OCI-LY3 (cell line): ENCODE results near the gene SLC17A9.
"Not testable (repeated sequence)": the region's sequence is repeated elsewhere in the genome, so short reads cannot be mapped to it uniquely, and the experiment has no call there.

Experiments
- H2AFZ ChIP-seq: fragments of 200-600, 300-600 bp; shearing (Covaris generic); 2 replicates; pipeline ENCODE4 v1.6.0; 2014; ENCODE audit warnings: antibody characterized with exemption, low read depth, low read length
- H3K27ac ChIP-seq: fragments of 200-600, 300-600 bp; sonication (generic); 2 replicates; pipeline ENCODE4 v1.5.1; 2014; ENCODE audit warnings: mild to moderate bottlenecking, low read length, moderate library complexity, mixed read lengths
- H3K27me3 ChIP-seq: fragments of 200-600, 300-600 bp; sonication (generic); 2 replicates; pipeline ENCODE4 v1.6.1; 2014; ENCODE audit warnings: low read depth, low read length, mixed read lengths
- H3K36me3 ChIP-seq: fragments of 200-600, 300-600 bp; sonication (generic); replicated peaks from 2 replicates; pipeline ENCODE3; 2014; ENCODE audit warnings: low read depth, low read length, mixed read lengths
- H3K4me1 ChIP-seq: fragments of 300-600, 200-600 bp; sonication (generic); 2 replicates; pipeline ENCODE4 v1.6.1; 2014; ENCODE audit warnings: low read length, mixed read lengths
- H3K4me2 ChIP-seq: fragments of 200-600, 300-600 bp; sonication (generic); 2 replicates; pipeline ENCODE4 v1.6.1; 2014; ENCODE audit warnings: low read length, mixed read lengths
- H3K4me3 ChIP-seq: fragments of 300-600, 200-600 bp; sonication (generic); 2 replicates; pipeline ENCODE4 v1.5.1; 2014; ENCODE audit warnings: antibody characterized with exemption, mild to moderate bottlenecking, low read length, moderate library complexity
- H3K79me2 ChIP-seq: fragments of 300-600, 200-600 bp; shearing (Covaris generic); 2 replicates; pipeline ENCODE4 v1.6.1; 2014; ENCODE audit warnings: mild to moderate bottlenecking, low read length, mixed read lengths
- H3K9ac ChIP-seq: fragments of 300-600, 200-600 bp; shearing (Covaris generic); 2 replicates; pipeline ENCODE4 v1.6.0; 2014; ENCODE audit warnings: mild to moderate bottlenecking, low read length, moderate library complexity
- H3K9me3 ChIP-seq: fragments of 200-600, 300-600 bp; shearing (Covaris generic); 2 replicates; pipeline ENCODE4 v1.6.1; 2014; ENCODE audit warnings: low read length, mixed read lengths; ENCODE audit not compliant: insufficient read depth
- H4K20me1 ChIP-seq: fragments of 200-600, 300-600 bp; sonication (generic); 2 replicates; pipeline ENCODE4 v1.6.1; 2016; ENCODE audit warnings: low read length, mixed read lengths; ENCODE audit not compliant: insufficient read depth
- CTCF ChIP-seq: fragments of 200-600, 300-600 bp; sonication (generic); IDR thresholded peaks from 2 replicates; pipeline ENCODE4 v1.5.1; 2014; ENCODE audit warnings: antibody characterized with exemption, low read length, low read depth
- EZH2phosphoT487 ChIP-seq: fragments of 200-600 bp; shearing (Covaris generic); IDR thresholded peaks from 2 replicates; pipeline ENCODE4 v1.6.1; 2018; ENCODE audit warnings: antibody characterized with exemption, mixed run types, low read depth

The SLC17A9 gene

GRCh38 chr20:62959101-62959971, 6.8 kb downstream of the SLC17A9 start:
- peaks cover 30% of the 10 kb centered on the region for H3K79me2 ChIP-seq
- peaks cover 8% of the 10 kb centered on the region for H3K4me1 ChIP-seq
- no peaks in the 10 kb centered on the region for H3K9me3 ChIP-seq
- no peak overlapping the region for H2AFZ ChIP-seq
- H3K27me3 ChIP-seq: no peaks in the 10 kb centered on the region
- TF ChIP-seq EZH2phosphoT487 (no peak), CTCF (no peak)
- peaks cover 53% of the 10 kb centered on the region for H3K36me3 ChIP-seq
- no peak overlapping the region for H3K27ac ChIP-seq
- H3K4me3 ChIP-seq: no peak overlapping the region
- H3K4me2 ChIP-seq: no peak overlapping the region
- peaks cover 34% of the 10 kb centered on the region for H4K20me1 ChIP-seq
- no peak overlapping the region for H3K9ac ChIP-seq

- Histone ChIP-seq H4K20me1 (peaks cover 27% of the 10 kb centered on the region), H3K4me3 (no peak overlapping the region), H2AFZ (no peak overlapping the region), H3K9me3 (no peaks in the 10 kb centered on the region), H3K4me2 (no peak overlapping the region), H3K36me3 (peaks cover 60% of the 10 kb centered on the region), H3K79me2 (peaks cover 23% of the 10 kb centered on the region), H3K4me1 (peaks cover under 1% of the 10 kb centered on the region; the same call in 1 of the 2 replicates), H3K27me3 (no peaks in the 10 kb centered on the region), H3K9ac (no peak overlapping the region), H3K27ac (no peak overlapping the region)
- TF ChIP-seq CTCF (no peak), EZH2phosphoT487 (no peak)
Measured at GRCh38 chr20:62959998-62960436, 7.5 kb downstream of the SLC17A9 start.

- peaks cover 17% of the 10 kb centered on the region for H3K79me2 ChIP-seq
- not testable (repeated sequence) for H3K4me1 ChIP-seq, H3K4me2 ChIP-seq, H3K9me3 ChIP-seq, H2AFZ ChIP-seq, H3K9ac ChIP-seq, H3K4me3 ChIP-seq, H3K27ac ChIP-seq, H3K27me3 ChIP-seq
- H4K20me1 ChIP-seq: peaks cover 23% of the 10 kb centered on the region
- peaks cover 58% of the 10 kb centered on the region for H3K36me3 ChIP-seq
Measured at GRCh38 chr20:62960446-62961309, 8.2 kb downstream of the SLC17A9 start.

- Histone ChIP-seq H3K79me2 (peaks cover 10% of the 10 kb centered on the region), H4K20me1 (peaks cover 16% of the 10 kb centered on the region), H3K9me3 (no peaks in the 10 kb centered on the region), H3K4me3 (no peak overlapping the region), H3K4me1 (no peaks in the 10 kb centered on the region), H3K36me3 (peaks cover 55% of the 10 kb centered on the region), H3K27me3 (no peaks in the 10 kb centered on the region), H2AFZ (no peak overlapping the region), H3K27ac (no peak overlapping the region), H3K9ac (no peak overlapping the region), H3K4me2 (no peak overlapping the region)
- TF ChIP-seq EZH2phosphoT487: no peak
- TF ChIP-seq CTCF: no peak
Measured at GRCh38 chr20:62961310-62961783, 8.8 kb downstream of the SLC17A9 start.
